CD4-positive, alpha-beta T cell (primary cell): Measurements from ENCODE around the gene C2orf15. TPM values are rescaled to one million over a fixed set of nuclear protein-coding genes. Genes with fewer than 3 reads are reported as not detected.

Experiments used
- ATAC-seq: fragments of 200-7000 bp; cut with Tn5 transposase; one replicate; pipeline ENCODE4 v1.10.0; 2022; ENCODE audit warnings: mild to moderate bottlenecking; ENCODE audit not compliant: poor library complexity
- CTCF ChIA-PET: fragments of 350-600 bp; sonication (Branson Sonifier 250); formaldehyde crosslinking; loops from one replicate; lab custom pipeline; 2021; ENCODE audit warnings: antibody characterized with exemption, inconsistent platforms; lab: Charles Lee
- POLR2A ChIA-PET: fragments of 350-600 bp; sonication (Branson Sonifier 250); formaldehyde crosslinking; loops from one replicate; lab custom pipeline; 2021; ENCODE audit warnings: antibody characterized with exemption, inconsistent platforms; lab: Charles Lee
- DNase-seq, 14 experiments: peaks; one replicate each; pipeline ENCODE4 v3.0.0-alpha.2; 2013 to 2020; ENCODE audit warnings: mixed read lengths in 2 of 14
- H3K27ac ChIP-seq, 2 donors: one replicate each; pipeline versions ENCODE4 v1.5.1 to v1.7.0; 2013; ENCODE audit warnings: low read length in 2 of 2, low read depth in 1 of 2, mild to moderate bottlenecking in 1 of 2
- H3K27me3 ChIP-seq, 2 experiments: 1 replicate in 1 of 2; 2 replicates in 1 of 2; pipeline versions ENCODE4 v1.6.1 to v1.7.0; 2013; ENCODE audit warnings: low read length in 2 of 2, control low read depth in 1 of 2, mild to moderate bottlenecking in 1 of 2, moderate library complexity in 1 of 2; ENCODE audit not compliant: insufficient read depth in 2 of 2, control insufficient read depth in 1 of 2
- H3K36me3 ChIP-seq: one replicate; pipeline ENCODE4 v1.6.1; 2013; ENCODE audit warnings: low read length, control low read depth; ENCODE audit not compliant: insufficient read depth
- H3K4me1 ChIP-seq: one replicate; pipeline ENCODE4 v1.6.1; 2013; ENCODE audit warnings: low read length, control low read depth; ENCODE audit not compliant: insufficient read depth
- H3K4me3 ChIP-seq: one replicate; pipeline ENCODE4 v1.5.1; 2013; ENCODE audit warnings: mild to moderate bottlenecking, low read length, moderate library complexity
- H3K9me3 ChIP-seq, 2 experiments: 1 replicate in 1 of 2; 2 replicates in 1 of 2; pipeline versions ENCODE4 v1.6.1 to v1.7.0; 2013; ENCODE audit warnings: low read length in 2 of 2, mild to moderate bottlenecking in 2 of 2, control low read depth in 1 of 2, moderate library complexity in 1 of 2; ENCODE audit not compliant: control insufficient read depth in 1 of 2, insufficient read depth in 1 of 2
- H3K27ac Mint-ChIP-seq: one replicate; pipeline ENCODE4 v1.8.0; 2020; ENCODE audit warnings: mixed read lengths
- H3K27me3 Mint-ChIP-seq: one replicate; pipeline ENCODE4 v1.8.0; 2021; ENCODE audit warnings: mixed read lengths
- H3K36me3 Mint-ChIP-seq: one replicate; pipeline ENCODE4 v1.8.0; 2021; ENCODE audit warnings: low read depth, mixed read lengths
- H3K4me1 Mint-ChIP-seq: one replicate; pipeline ENCODE4 v1.8.0; 2021; ENCODE audit warnings: low read depth, mixed read lengths
- H3K4me3 Mint-ChIP-seq: one replicate; pipeline ENCODE4 v1.8.0; 2020; ENCODE audit warnings: mild to moderate bottlenecking, mixed read lengths
- H3K9me3 Mint-ChIP-seq: one replicate; pipeline ENCODE4 v1.8.0; 2020; ENCODE audit warnings: mixed read lengths
- CTCF ChIP-seq: fragments of 200-600 bp; IDR thresholded peaks from one replicate; pipeline ENCODE4 v1.8.0; 2022; ENCODE audit warnings: antibody characterized with exemption, mild to moderate bottlenecking
- intact Hi-C, 2 experiments: fragments of 100-400 bp; cut with DNase I in 1 of 2; cut with micrococcal nuclease in 1 of 2; formaldehyde crosslinking; loops; one replicate each; pipeline versions ENCODE4 v1.15.1 to v1.9.0; 2023 to 2025; cut with DNase I, micrococcal nuclease
- total RNA-seq, 174 experiments: library from RNA in 2 of 174; stranded (reverse) in 2 of 174; gene quantifications; one replicate each; pipeline ENCODE4 v1.2.3 and lab custom pipeline; 2021 to 2026

Gene C2orf15
- total RNA-seq, 2 experiments from 2014 or later: 2.1 to 2.8 TPM

DNA sequence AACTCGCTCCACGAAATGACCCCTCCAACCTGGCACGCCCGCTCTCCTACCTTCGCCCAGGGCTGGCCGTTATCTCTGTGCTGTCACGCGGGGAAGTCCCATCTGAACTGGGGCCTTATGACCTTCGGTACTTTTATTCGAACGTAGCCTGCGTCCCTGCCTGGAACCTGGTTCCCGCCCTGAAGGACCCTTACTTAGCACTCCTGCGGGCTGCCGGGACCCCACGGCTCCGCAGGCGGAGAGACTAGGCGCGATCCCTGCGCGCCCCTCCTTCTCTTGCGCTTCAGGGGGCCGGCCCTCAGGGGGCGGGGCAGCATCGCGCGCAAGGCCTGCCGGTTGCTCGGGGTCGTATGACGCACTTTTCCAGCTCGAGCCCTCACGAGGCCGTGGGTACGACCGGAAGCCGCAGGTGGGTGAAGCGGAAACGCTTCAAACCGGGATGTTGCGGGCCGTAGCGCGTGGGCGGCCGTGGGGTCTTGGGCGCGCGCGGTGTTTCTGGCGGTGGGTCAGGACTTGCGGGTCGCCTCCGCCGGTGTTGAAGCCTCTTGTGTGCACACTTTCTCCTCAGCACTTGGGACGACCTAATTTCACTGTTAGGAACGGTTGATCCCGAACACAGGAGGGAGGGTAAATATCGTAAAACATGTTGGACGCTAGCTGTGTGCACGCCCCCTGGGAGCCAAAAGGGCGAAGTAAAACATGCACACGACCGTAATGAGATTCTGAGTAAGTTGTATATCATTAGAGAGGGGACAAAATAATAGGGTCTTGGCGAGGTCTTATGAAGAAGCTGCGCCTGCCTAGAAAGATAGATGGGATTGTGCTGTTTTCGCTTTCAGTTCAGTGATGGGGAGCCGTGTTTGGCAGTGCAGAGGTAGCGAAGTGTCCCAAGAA lies 13.4 kb downstream of the C2orf15 start, which contains the start of the genes LIPT1 and TSGA10:
Gene LIPT1 (plus strand): TSS at position 325 of the 894 bp plus-strand sequence. CDS start 6,991 bp downstream, outside the sequence.
Gene TSGA10 (minus strand): TSS at position 300 of the 894 bp plus-strand sequence. CDS start 45,503 bp downstream, outside the sequence.
- peak; percentile 93 for ATAC-seq
- H3K27me3 Mint-ChIP-seq: no peaks in the 10 kb centered on the region
- no peaks in the 10 kb centered on the region for H3K9me3 Mint-ChIP-seq
- H3K36me3 Mint-ChIP-seq: peaks cover 53% of the 10 kb centered on the region
- H3K27ac ChIP-seq: peak within 1 kb of the TSS; percentile 93 to 95
- no peak within 1 kb of the TSS for H3K27ac Mint-ChIP-seq
- H3K4me1 ChIP-seq: peaks cover 21% of the 10 kb centered on the region
- H3K27me3 ChIP-seq: no peaks in the 10 kb centered on the region
- peaks cover 43% of the 10 kb centered on the region for H3K4me1 Mint-ChIP-seq
- H3K4me3 Mint-ChIP-seq: no peak within 1 kb of the TSS
- H3K4me3 ChIP-seq: peak within 1 kb of the TSS; percentile 69
- no peak for TF ChIP-seq CTCF
- intact Hi-C loops: loop anchor here (1.0 to 10.0 kb wide), 8 partner anchors 14 to 1160 kb away; partner anchors contain the start of genes C2orf15 (in 2 of the 2), MITD1 (in 2 of the 2), MRPL30 (in 2 of the 2) and REV1 (in 2 of the 2)
- H3K9me3 ChIP-seq: no peaks in the 10 kb centered on the region
- H3K36me3 ChIP-seq: peaks cover 17% of the 10 kb centered on the region
- CTCF ChIA-PET: interaction anchor here (1.0 to 2.2 kb wide), 8 partner anchors 13 to 505 kb away, joined by 3 to 13 read pairs (median 5); partner anchors contain the start of genes C2orf15, EIF5B, REV1 and TXNDC9
- peak; percentile 81 to 97 (median 89) for DNase-seq
- POLR2A ChIA-PET: interaction anchor here (0.6 to 7.2 kb wide), 17 partner anchors 9 to 1509 kb away, joined by 3 to 142 read pairs (median 4); partner anchors contain the start of genes C2orf15, COX5B, EIF5B and MITD1

DNA sequence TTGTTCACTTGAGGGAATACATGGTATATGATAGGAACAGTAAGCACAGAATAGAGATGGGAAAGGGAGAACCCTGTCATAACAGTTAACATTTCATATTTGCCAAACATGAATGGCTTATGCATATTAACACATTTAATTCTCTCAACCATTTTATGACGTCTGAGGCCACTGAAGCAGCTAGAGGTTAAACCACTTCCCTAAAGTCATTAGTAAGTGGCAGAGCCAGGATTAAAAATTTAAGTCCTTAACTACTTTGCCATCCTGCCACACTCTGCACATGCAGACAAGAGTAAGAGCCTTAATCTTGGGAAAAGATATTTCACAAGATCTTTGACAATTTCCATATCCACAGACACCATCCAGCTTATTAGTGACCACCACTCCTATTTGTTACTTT lies 15.4 kb downstream of the C2orf15 start:
- peaks cover 21% of the 10 kb centered on the region for H3K4me1 ChIP-seq
- DNase-seq (no peak), ATAC-seq (no peak)
- peaks cover 64% of the 10 kb centered on the region for H3K36me3 Mint-ChIP-seq
- H3K36me3 ChIP-seq: peaks cover 21% of the 10 kb centered on the region
- H3K9me3 ChIP-seq: no peaks in the 10 kb centered on the region
- no peak overlapping the region for H3K27ac ChIP-seq
- CTCF ChIA-PET: interaction anchor here (1.0 kb wide), 1 partner anchor 11 kb away, joined by 3 read pairs; no protein-coding TSS in a partner anchor
- H3K27me3 Mint-ChIP-seq: no peaks in the 10 kb centered on the region
- no peaks in the 10 kb centered on the region for H3K27me3 ChIP-seq
- H3K4me3 Mint-ChIP-seq: peak overlapping the region; percentile 70
- intact Hi-C loops: loop anchor here (5.0 to 10.0 kb wide), 5 partner anchors 322 to 1162 kb away; partner anchors contain the start of genes COA5 (in 1 of the 2), REV1 (in 1 of the 2), TMEM131 (in 1 of the 2) and UNC50 (in 1 of the 2)
- POLR2A ChIA-PET: interaction anchor here (1.6 to 7.2 kb wide), 2 partner anchors 15 to 23 kb away, joined by 6 to 142 read pairs; partner anchors contain the start of gene C2orf15
- H3K27ac Mint-ChIP-seq: no peak overlapping the region
- no peak for TF ChIP-seq CTCF
- H3K9me3 Mint-ChIP-seq: no peaks in the 10 kb centered on the region
- H3K4me3 ChIP-seq: no peak overlapping the region
- peaks cover 43% of the 10 kb centered on the region for H3K4me1 Mint-ChIP-seq

DNA sequence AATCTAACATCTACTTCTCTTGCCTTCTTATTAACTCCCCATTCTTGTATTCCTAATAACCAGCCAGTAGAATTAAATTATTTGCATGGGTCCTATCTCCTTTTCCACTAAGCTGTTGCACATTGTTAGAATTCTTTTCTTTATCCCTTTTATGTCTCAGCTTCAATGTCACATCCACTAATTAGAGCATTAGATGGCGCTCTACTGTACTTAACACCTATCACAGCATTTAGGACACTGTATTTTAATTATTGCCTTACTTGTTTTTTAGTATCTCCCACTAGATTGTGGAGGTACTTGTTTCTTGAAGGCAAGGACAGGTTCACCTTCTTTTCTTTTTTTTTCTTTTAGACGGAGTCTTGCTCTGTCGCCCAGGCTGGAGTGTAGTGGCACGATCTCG lies 17.1 kb downstream of the C2orf15 start:
- H3K4me3 Mint-ChIP-seq: peak overlapping the region; percentile 82
- H3K9me3 ChIP-seq: no peaks in the 10 kb centered on the region
- intact Hi-C loops: loop anchor here (5.0 to 10.0 kb wide), 5 partner anchors 324 to 1164 kb away; partner anchors contain the start of genes COA5 (in 1 of the 2), REV1 (in 1 of the 2), TMEM131 (in 1 of the 2) and UNC50 (in 1 of the 2)
- POLR2A ChIA-PET: interaction anchor here (1.0 to 1.6 kb wide), 2 partner anchors 8 to 22 kb away, joined by 4 to 6 read pairs; no protein-coding TSS in a partner anchor
- H3K36me3 ChIP-seq: peaks cover 28% of the 10 kb centered on the region
- H3K9me3 Mint-ChIP-seq: no peaks in the 10 kb centered on the region
- peaks cover 73% of the 10 kb centered on the region for H3K36me3 Mint-ChIP-seq
- peaks cover 43% of the 10 kb centered on the region for H3K4me1 Mint-ChIP-seq
- TF ChIP-seq CTCF: no peak
- ATAC-seq (no peak), DNase-seq (no peak)
- H3K27ac ChIP-seq: no peak overlapping the region
- no peak overlapping the region for H3K4me3 ChIP-seq
- H3K4me1 ChIP-seq: peaks cover 21% of the 10 kb centered on the region
- H3K27me3 ChIP-seq: no peaks in the 10 kb centered on the region
- H3K27me3 Mint-ChIP-seq: no peaks in the 10 kb centered on the region
- H3K27ac Mint-ChIP-seq: peak overlapping the region; percentile 67
- CTCF ChIA-PET: interaction anchor here (1.5 kb wide), 2 partner anchors 21 to 92 kb away, joined by 3 to 6 read pairs; no protein-coding TSS in a partner anchor
